Endothelial cell (in vitro differentiated cells): ENCODE results near the gene DCLK2. TPM values are rescaled to one million over a fixed set of nuclear protein-coding genes. Genes with fewer than 3 reads are reported as not detected.

Experiments
- DNase-seq: peaks from one replicate; pipeline ENCODE4 v3.0.0; 2021; ENCODE audit warnings: low spot score
- H3K27ac Mint-ChIP-seq: one replicate; pipeline ENCODE4 v1.8.0; 2021; ENCODE audit warnings: mixed read lengths, inconsistent platforms; ENCODE audit not compliant: unreplicated experiment
- H3K27me3 Mint-ChIP-seq: one replicate; pipeline ENCODE4 v1.8.0; 2021; ENCODE audit warnings: mild to moderate bottlenecking, moderate library complexity, mixed read lengths, inconsistent platforms; ENCODE audit not compliant: unreplicated experiment
- H3K36me3 Mint-ChIP-seq: one replicate; pipeline ENCODE4 v1.8.0; 2021; ENCODE audit warnings: mild to moderate bottlenecking, low read depth, mixed read lengths, inconsistent platforms; ENCODE audit not compliant: unreplicated experiment
- H3K4me1 Mint-ChIP-seq: one replicate; pipeline ENCODE4 v1.8.0; 2021; ENCODE audit warnings: mild to moderate bottlenecking, mixed read lengths, inconsistent platforms; ENCODE audit not compliant: unreplicated experiment
- H3K4me3 Mint-ChIP-seq: one replicate; pipeline ENCODE4 v1.8.0; 2021; ENCODE audit warnings: mild to moderate bottlenecking, mixed read lengths, inconsistent platforms; ENCODE audit not compliant: unreplicated experiment
- H3K9me3 Mint-ChIP-seq: one replicate; pipeline ENCODE4 v1.8.0; 2021; ENCODE audit warnings: mixed read lengths, inconsistent platforms; ENCODE audit not compliant: unreplicated experiment
- CTCF ChIP-seq: fragments of 200-600 bp; sonication (generic); IDR thresholded peaks from one replicate; pipeline ENCODE4 v1.5.0; 2021; ENCODE audit warnings: antibody characterized with exemption; ENCODE audit not compliant: unreplicated experiment
- total RNA-seq: library from RNA; stranded (reverse); fragmentation: NEBNext Ultra II Directional; extraction: Animal tissue kit (Norgen Biotek cat#: 25700); gene quantifications from one replicate; pipeline ENCODE4 v1.2.1, GENCODE V29; 2021; ENCODE audit not compliant: unreplicated experiment

DCLK2 gene
- total RNA-seq, 1 donor from 2014 or later = 7.8 TPM

GRCh38 chr4:150238591-150238990, 160.3 kb downstream of the DCLK2 start:
- Mint-ChIP-seq H3K9me3 (no peaks in the 10 kb centered on the region), H3K27me3 (no peaks in the 10 kb centered on the region), H3K36me3 (no peaks in the 10 kb centered on the region), H3K4me3 (no peak overlapping the region), H3K4me1 (no peaks in the 10 kb centered on the region), H3K27ac (no peak overlapping the region)
- DNase-seq = no peak
- no peak for TF ChIP-seq CTCF

- TF ChIP-seq CTCF = no peak
- no peak overlapping the region for H3K27ac Mint-ChIP-seq
- H3K36me3 Mint-ChIP-seq = no peaks in the 10 kb centered on the region
- H3K4me1 Mint-ChIP-seq = no peaks in the 10 kb centered on the region
- no peaks in the 10 kb centered on the region for H3K27me3 Mint-ChIP-seq
- H3K9me3 Mint-ChIP-seq = no peaks in the 10 kb centered on the region
- no peak for DNase-seq
- no peak overlapping the region for H3K4me3 Mint-ChIP-seq
Measured at GRCh38 chr4:150240011-150240410, 161.8 kb downstream of the DCLK2 start.

- Mint-ChIP-seq H3K36me3 (no peaks in the 10 kb centered on the region), H3K27ac (no peak overlapping the region)
- peak; percentile 93 for TF ChIP-seq CTCF
Measured at GRCh38 chr4:150242820-150243458, 164.7 kb downstream of the DCLK2 start.

GRCh38 chr4:150243932-150244331, 165.7 kb downstream of the DCLK2 start:
- Mint-ChIP-seq H3K27me3 (no peaks in the 10 kb centered on the region), H3K4me3 (no peak overlapping the region), H3K27ac (no peak overlapping the region), H3K4me1 (peaks cover under 1% of the 10 kb centered on the region), H3K9me3 (no peaks in the 10 kb centered on the region), H3K36me3 (no peaks in the 10 kb centered on the region)
- no peak for DNase-seq
- TF ChIP-seq CTCF = no peak

More at GRCh38 chr4:150242820-150243458, 164.7 kb downstream of the DCLK2 start:
- Mint-ChIP-seq H3K4me3 (no peak overlapping the region), H3K27me3 (no peaks in the 10 kb centered on the region), H3K4me1 (no peaks in the 10 kb centered on the region), H3K9me3 (no peaks in the 10 kb centered on the region)
- DNase-seq = peak; percentile 56

- no peak for TF ChIP-seq CTCF
- no peak overlapping the region for H3K4me3 Mint-ChIP-seq
- no peaks in the 10 kb centered on the region for H3K36me3 Mint-ChIP-seq
- H3K9me3 Mint-ChIP-seq = no peaks in the 10 kb centered on the region
- H3K27ac Mint-ChIP-seq = no peak overlapping the region
- no peak for DNase-seq
- H3K4me1 Mint-ChIP-seq = peaks cover 6% of the 10 kb centered on the region
- peaks cover 2% of the 10 kb centered on the region for H3K27me3 Mint-ChIP-seq
Measured at GRCh38 chr4:150244600-150244999, 166.4 kb downstream of the DCLK2 start.
